ENCODE data around the gene RGS10.

RGS10 gene

DNA sequence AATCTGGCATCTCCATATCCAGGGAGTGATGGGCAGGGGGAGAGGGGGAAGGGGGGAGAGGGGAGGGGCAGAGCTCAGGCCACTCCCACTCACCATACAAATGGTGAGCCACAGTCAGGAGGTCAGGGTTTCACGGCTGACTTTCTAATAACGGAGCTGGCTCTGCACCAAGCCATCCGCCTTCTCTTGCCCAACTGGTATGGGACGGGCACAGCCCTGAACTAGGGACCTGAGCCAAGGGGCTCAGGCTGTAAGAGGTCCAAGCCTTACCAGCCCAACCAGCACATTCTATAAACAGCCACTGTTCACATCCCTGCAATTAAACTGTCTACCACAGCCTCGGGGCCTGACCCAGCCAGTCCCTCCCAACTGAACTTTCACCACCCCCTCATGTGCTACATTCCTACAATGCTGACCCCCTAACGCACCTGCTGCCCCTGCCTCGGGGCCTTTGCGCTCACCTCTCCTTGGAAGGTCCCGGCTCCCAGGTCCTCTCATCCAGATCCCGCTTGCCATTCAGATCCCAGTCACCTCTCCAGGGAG is 32.5 kb downstream of the RGS10 start:
- Histone ChIP-seq H3F3A (ENCODE audit: insufficient read depth, low read length) (no peaks in the 10 kb centered on the region), H2AFZ (ENCODE audit: low read length) (no peak overlapping the region), H3K9ac (ENCODE audit: low read length) (no peak overlapping the region), H4K20me1 (ENCODE audit: insufficient read depth, low read length) (no peaks in the 10 kb centered on the region), H3K4me1 (ENCODE audit: low read length) (no peaks in the 10 kb centered on the region), H3K9me2 (replicated peaks; ENCODE audit: insufficient read depth, low read length) (no peaks in the 10 kb centered on the region), H3K79me2 (ENCODE audit: low read length) (no peaks in the 10 kb centered on the region), H3K4me2 (ENCODE audit: low read depth, low read length) (no peak overlapping the region), H3K27me3 (replicated peaks; ENCODE audit: insufficient read depth, low read length) (no peaks in the 10 kb centered on the region), H3K9me3 (replicated peaks; ENCODE audit: insufficient read depth, low read length) (no peaks in the 10 kb centered on the region), H3K36me3 (replicated peaks; ENCODE audit: insufficient read depth, low read length) (no peaks in the 10 kb centered on the region), H3K27ac (ENCODE audit: low read length) (no peak overlapping the region), H3K4me3 (ENCODE audit: low read length) (no peak overlapping the region)
- no peak for DNase-seq
- TF ChIP-seq EZH2phosphoT487 (IDR thresholded peaks at IDR 0.05; ENCODE audit: low read length) (no peak), EZH2 (optimal IDR thresholded peaks at IDR 0.05; ENCODE audit: low read depth, low read length) (no peak)
- TF ChIP-seq, protein P1, sequence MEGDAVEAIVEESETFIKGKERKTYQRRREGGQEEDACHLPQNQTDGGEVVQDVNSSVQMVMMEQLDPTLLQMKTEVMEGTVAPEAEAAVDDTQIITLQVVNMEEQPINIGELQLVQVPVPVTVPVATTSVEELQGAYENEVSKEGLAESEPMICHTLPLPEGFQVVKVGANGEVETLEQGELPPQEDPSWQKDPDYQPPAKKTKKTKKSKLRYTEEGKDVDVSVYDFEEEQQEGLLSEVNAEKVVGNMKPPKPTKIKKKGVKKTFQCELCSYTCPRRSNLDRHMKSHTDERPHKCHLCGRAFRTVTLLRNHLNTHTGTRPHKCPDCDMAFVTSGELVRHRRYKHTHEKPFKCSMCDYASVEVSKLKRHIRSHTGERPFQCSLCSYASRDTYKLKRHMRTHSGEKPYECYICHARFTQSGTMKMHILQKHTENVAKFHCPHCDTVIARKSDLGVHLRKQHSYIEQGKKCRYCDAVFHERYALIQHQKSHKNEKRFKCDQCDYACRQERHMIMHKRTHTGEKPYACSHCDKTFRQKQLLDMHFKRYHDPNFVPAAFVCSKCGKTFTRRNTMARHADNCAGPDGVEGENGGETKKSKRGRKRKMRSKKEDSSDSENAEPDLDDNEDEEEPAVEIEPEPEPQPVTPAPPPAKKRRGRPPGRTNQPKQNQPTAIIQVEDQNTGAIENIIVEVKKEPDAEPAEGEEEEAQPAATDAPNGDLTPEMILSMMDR (IDR thresholded peaks at IDR 0.05; ENCODE audit: low read length), result no peak

DNA sequence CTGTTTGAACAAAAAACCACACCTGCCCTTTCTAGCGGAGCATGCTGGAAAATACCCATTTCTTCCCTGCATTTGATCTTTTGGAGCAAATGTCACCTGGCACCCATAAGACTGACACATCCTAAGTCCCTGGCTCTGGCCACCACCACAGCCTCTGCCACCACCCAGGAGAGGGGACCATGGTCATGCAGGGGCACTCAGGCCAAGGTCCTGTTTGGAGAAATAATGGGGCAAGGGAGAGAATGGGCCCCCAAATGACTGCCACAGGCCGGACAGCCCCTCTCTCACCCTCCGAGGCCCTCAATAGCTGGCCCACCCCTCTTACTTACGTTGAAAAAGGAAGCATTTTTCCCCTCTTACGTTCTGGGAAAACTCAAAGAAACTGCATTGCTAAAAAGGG is 35.4 kb downstream of the RGS10 start:
- no peaks in the 10 kb centered on the region for H3K79me2 ChIP-seq (ENCODE audit: low read length)
- H3K9ac ChIP-seq (ENCODE audit: low read length), result no peak overlapping the region
- no peak for TF ChIP-seq EZH2phosphoT487 (IDR thresholded peaks at IDR 0.05; ENCODE audit: low read length)
- TF ChIP-seq, protein P1 (IDR thresholded peaks at IDR 0.05; ENCODE audit: low read length), result no peak
- TF ChIP-seq EZH2 (optimal IDR thresholded peaks at IDR 0.05; ENCODE audit: low read depth, low read length), result no peak
- no peaks in the 10 kb centered on the region for H3K27me3 ChIP-seq (replicated peaks; ENCODE audit: insufficient read depth, low read length)
- H3F3A ChIP-seq (ENCODE audit: insufficient read depth, low read length), result no peaks in the 10 kb centered on the region
- no peak overlapping the region for H3K4me3 ChIP-seq (ENCODE audit: low read length)
- H3K9me3 ChIP-seq (replicated peaks; ENCODE audit: insufficient read depth, low read length), result no peaks in the 10 kb centered on the region
- no peaks in the 10 kb centered on the region for H4K20me1 ChIP-seq (ENCODE audit: insufficient read depth, low read length)
- no peak overlapping the region for H3K27ac ChIP-seq (ENCODE audit: low read length)
- no peaks in the 10 kb centered on the region for H3K36me3 ChIP-seq (replicated peaks; ENCODE audit: insufficient read depth, low read length)
- no peaks in the 10 kb centered on the region for H3K9me2 ChIP-seq (replicated peaks; ENCODE audit: insufficient read depth, low read length)
- no peak overlapping the region for H3K4me2 ChIP-seq (ENCODE audit: low read depth, low read length)
- no peak for DNase-seq
- no peak overlapping the region for H2AFZ ChIP-seq (ENCODE audit: low read length)
- H3K4me1 ChIP-seq (ENCODE audit: low read length), result no peaks in the 10 kb centered on the region

GRCh38 chr10:119505588-119506315 is 36.8 kb downstream of the RGS10 start:
- no peak overlapping the region for H3K4me2 ChIP-seq (ENCODE audit: low read depth, low read length)
- H4K20me1 ChIP-seq (ENCODE audit: insufficient read depth, low read length), result no peaks in the 10 kb centered on the region
- H3K27ac ChIP-seq (ENCODE audit: low read length), result no peak overlapping the region
- H3K9me3 ChIP-seq (replicated peaks; ENCODE audit: insufficient read depth, low read length), result no peaks in the 10 kb centered on the region
- H3K4me1 ChIP-seq (ENCODE audit: low read length), result no peaks in the 10 kb centered on the region
- no peaks in the 10 kb centered on the region for H3K79me2 ChIP-seq (ENCODE audit: low read length)
- H2AFZ ChIP-seq (ENCODE audit: low read length), result no peak overlapping the region
- H3K9me2 ChIP-seq (replicated peaks; ENCODE audit: insufficient read depth, low read length), result no peaks in the 10 kb centered on the region
- no peak for DNase-seq
- H3F3A ChIP-seq (ENCODE audit: insufficient read depth, low read length), result no peaks in the 10 kb centered on the region
- H3K4me3 ChIP-seq (ENCODE audit: low read length), result no peak overlapping the region
- no peak overlapping the region for H3K9ac ChIP-seq (ENCODE audit: low read length)
- no peaks in the 10 kb centered on the region for H3K27me3 ChIP-seq (replicated peaks; ENCODE audit: insufficient read depth, low read length)
- H3K36me3 ChIP-seq (replicated peaks; ENCODE audit: insufficient read depth, low read length), result no peaks in the 10 kb centered on the region
- TF ChIP-seq EZH2 (optimal IDR thresholded peaks at IDR 0.05; ENCODE audit: low read depth, low read length) (no peak), EZH2phosphoT487 (IDR thresholded peaks at IDR 0.05; ENCODE audit: low read length) (no peak)
- TF ChIP-seq, protein P1 (IDR thresholded peaks at IDR 0.05; ENCODE audit: low read length), result no peak

All from MM.1S (cell line).